ENCODE results near the gene YIF1B.
"Not testable (repeated sequence)": the region's sequence is repeated elsewhere in the genome, so short reads cannot be mapped to it uniquely, and the experiment has no call there.

YIF1B gene

GRCh38 chr19:38266981-38267597, 48.7 kb downstream of the YIF1B start:
- TF ChIP-seq FOXP2 (optimal IDR thresholded peaks at IDR 0.05; ENCODE audit: control extremely low read depth, extremely low read length, insufficient read depth) (no peak), EZH2 (IDR thresholded peaks at IDR 0.05) (no peak), POLR2AphosphoS5 (IDR thresholded peaks at IDR 0.05; ENCODE audit: borderline replicate concordance, low read depth, low read length) (no peak)
- DNase-seq (ENCODE audit: low read depth, low spot score), result no peak
- H3K9me3 ChIP-seq (ENCODE audit: low read depth, low read length), result no peaks in the 10 kb centered on the region
- H3K27ac ChIP-seq, result no peak overlapping the region
- H3K9ac ChIP-seq (ENCODE audit: insufficient read length), result no peak overlapping the region
- no peaks in the 10 kb centered on the region for H3K36me3 ChIP-seq (ENCODE audit: insufficient read depth, low read length)
- no peak overlapping the region for H3K4me3 ChIP-seq

- Histone ChIP-seq H3K27ac (no peak overlapping the region), H3K4me3 (no peak overlapping the region), H3K36me3 (ENCODE audit: insufficient read depth, low read length) (no peaks in the 10 kb centered on the region), H3K9ac (ENCODE audit: insufficient read length) (no peak overlapping the region), H3K9me3 (ENCODE audit: low read depth, low read length) (no peaks in the 10 kb centered on the region)
- DNase-seq (ENCODE audit: low read depth, low spot score), result no peak
- TF ChIP-seq FOXP2 (optimal IDR thresholded peaks at IDR 0.05; ENCODE audit: control extremely low read depth, extremely low read length, insufficient read depth) (no peak), POLR2AphosphoS5 (IDR thresholded peaks at IDR 0.05; ENCODE audit: borderline replicate concordance, low read depth, low read length) (no peak), EZH2 (IDR thresholded peaks at IDR 0.05) (no peak)
Measured at GRCh38 chr19:38265921-38266429, 49.8 kb downstream of the YIF1B start.

GRCh38 chr19:38265213-38265861, 50.4 kb downstream of the YIF1B start:
- no peak for DNase-seq (ENCODE audit: low read depth, low spot score)
- Histone ChIP-seq H3K27ac (no peak overlapping the region), H3K9ac (ENCODE audit: insufficient read length) (no peak overlapping the region), H3K9me3 (ENCODE audit: low read depth, low read length) (no peaks in the 10 kb centered on the region), H3K36me3 (ENCODE audit: insufficient read depth, low read length) (no peaks in the 10 kb centered on the region), H3K4me3 (no peak overlapping the region)
- TF ChIP-seq POLR2AphosphoS5 (IDR thresholded peaks at IDR 0.05; ENCODE audit: borderline replicate concordance, low read depth, low read length) (no peak), FOXP2 (optimal IDR thresholded peaks at IDR 0.05; ENCODE audit: control extremely low read depth, extremely low read length, insufficient read depth) (no peak), EZH2 (IDR thresholded peaks at IDR 0.05) (no peak)

GRCh38 chr19:38264486-38265212, 51.1 kb downstream of the YIF1B start, which contains the start of gene SPINT2:
Gene SPINT2, plus strand, starts transcription at chr19:38264573. Its CDS starts 320 bp downstream, at chr19:38264893.
- Histone ChIP-seq H3K36me3 (ENCODE audit: insufficient read depth, low read length) (no peaks in the 10 kb centered on the region), H3K4me3 (no peak within 1 kb of the TSS), H3K27ac (no peak within 1 kb of the TSS), H3K9ac (ENCODE audit: insufficient read length) (no peak within 1 kb of the TSS), H3K9me3 (ENCODE audit: low read depth, low read length) (no peaks in the 10 kb centered on the region)
- no peak for TF ChIP-seq POLR2AphosphoS5 (IDR thresholded peaks at IDR 0.05; ENCODE audit: borderline replicate concordance, low read depth, low read length)
- no peak for TF ChIP-seq FOXP2 (optimal IDR thresholded peaks at IDR 0.05; ENCODE audit: control extremely low read depth, extremely low read length, insufficient read depth)
- no peak for TF ChIP-seq EZH2 (IDR thresholded peaks at IDR 0.05)
- DNase-seq (ENCODE audit: low read depth, low spot score), result no peak

GRCh38 chr19:38263689-38264485, 51.9 kb downstream of the YIF1B start:
- no peak for TF ChIP-seq EZH2 (IDR thresholded peaks at IDR 0.05)
- no peak for TF ChIP-seq FOXP2 (optimal IDR thresholded peaks at IDR 0.05; ENCODE audit: control extremely low read depth, extremely low read length, insufficient read depth)
- no peak for TF ChIP-seq POLR2AphosphoS5 (IDR thresholded peaks at IDR 0.05; ENCODE audit: borderline replicate concordance, low read depth, low read length)
- Histone ChIP-seq H3K9ac (ENCODE audit: insufficient read length) (no peak overlapping the region), H3K27ac (no peak overlapping the region), H3K36me3 (ENCODE audit: insufficient read depth, low read length) (no peaks in the 10 kb centered on the region), H3K4me3 (no peak overlapping the region), H3K9me3 (ENCODE audit: low read depth, low read length) (no peaks in the 10 kb centered on the region)
- DNase-seq (ENCODE audit: low read depth, low spot score), result no peak

- Histone ChIP-seq H3K36me3 (ENCODE audit: insufficient read depth, low read length) (no peaks in the 10 kb centered on the region), H3K9ac (ENCODE audit: insufficient read length) (no peak overlapping the region), H3K4me3 (no peak overlapping the region), H3K27ac (no peak overlapping the region), H3K9me3 (ENCODE audit: low read depth, low read length) (no peaks in the 10 kb centered on the region)
- no peak for DNase-seq (ENCODE audit: low read depth, low spot score)
- TF ChIP-seq FOXP2 (optimal IDR thresholded peaks at IDR 0.05; ENCODE audit: control extremely low read depth, extremely low read length, insufficient read depth) (no peak), POLR2AphosphoS5 (IDR thresholded peaks at IDR 0.05; ENCODE audit: borderline replicate concordance, low read depth, low read length) (no peak), EZH2 (IDR thresholded peaks at IDR 0.05) (no peak)
Measured at GRCh38 chr19:38262585-38263268, 53.0 kb downstream of the YIF1B start.

GRCh38 chr19:38261942-38262341, 53.8 kb downstream of the YIF1B start:
- not testable (repeated sequence) for H3K9me3 ChIP-seq (ENCODE audit: low read depth, low read length); DNase-seq (ENCODE audit: low read depth, low spot score); H3K36me3 ChIP-seq (ENCODE audit: insufficient read depth, low read length); H3K9ac ChIP-seq (ENCODE audit: insufficient read length); H3K4me3 ChIP-seq; H3K27ac ChIP-seq

Data from SK-N-MC (cell line).